ENCODE data around the gene ANO4.
"Not testable (repeated sequence)": the region's sequence is repeated elsewhere in the genome, so short reads cannot be mapped to it uniquely, and the experiment has no call there.

The ANO4 gene

GRCh38 chr12:101038289-101038871 lies 243.8 kb downstream of the ANO4 start:
- DNase-seq (ENCODE audit: low read depth in 1 of 2, low spot score in 1 of 2): no peak

GRCh38 chr12:101039848-101040531 lies 245.4 kb downstream of the ANO4 start:
- DNase-seq (ENCODE audit: low read depth in 1 of 2, low spot score in 1 of 2): no peak

DNA sequence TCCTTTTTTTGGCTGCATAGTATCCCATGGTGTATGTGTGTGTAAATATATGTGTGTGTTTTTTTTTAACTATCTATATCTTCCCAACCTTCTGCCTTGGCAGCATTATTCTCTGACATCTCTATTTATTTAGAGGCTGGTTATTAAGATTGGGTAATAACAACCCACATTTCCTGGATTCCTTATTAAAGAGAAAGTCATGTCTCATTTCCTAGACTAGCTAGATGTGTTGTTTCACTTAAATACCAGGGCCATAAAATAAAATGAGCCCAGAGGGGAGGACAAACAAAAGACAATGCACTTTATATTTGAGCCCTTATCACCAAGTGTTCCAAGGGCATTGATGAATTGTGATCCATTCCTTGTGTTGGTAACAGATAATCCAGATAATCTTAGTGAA lies 246.4 kb downstream of the ANO4 start:
- no peak for DNase-seq (ENCODE audit: low read depth in 1 of 2, low spot score in 1 of 2)

GRCh38 chr12:101042211-101042610 lies 247.6 kb downstream of the ANO4 start:
- DNase-seq (ENCODE audit: low read depth in 1 of 2, low spot score in 1 of 2): no peak

DNA sequence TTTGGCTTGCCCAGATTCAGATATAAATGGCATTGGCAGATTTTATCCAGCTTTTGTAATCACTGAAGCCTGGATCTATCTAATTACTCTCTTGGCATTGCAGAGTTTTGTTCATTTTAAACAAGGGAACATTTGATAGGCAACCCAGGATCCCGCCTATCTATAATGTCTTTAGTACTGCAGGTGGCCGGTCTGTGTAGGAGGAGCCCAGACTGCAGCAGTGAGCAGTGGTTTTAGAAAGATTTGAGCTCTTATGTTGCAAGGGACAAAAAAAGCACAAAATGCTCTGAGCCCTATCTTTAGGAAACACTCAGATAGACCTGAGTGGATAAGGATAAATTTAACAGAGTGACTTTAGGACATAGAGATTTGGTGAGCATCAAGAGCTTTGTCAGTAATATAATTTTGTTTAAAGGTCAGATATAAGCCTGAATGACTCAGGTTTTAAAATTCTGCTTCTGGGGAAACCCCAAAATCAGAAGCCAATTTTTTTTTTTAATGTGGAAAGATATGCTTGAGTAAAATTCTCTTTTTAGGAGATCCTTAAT lies 250.0 kb downstream of the ANO4 start:
- DNase-seq (ENCODE audit: low read depth in 1 of 2, low spot score in 1 of 2): no peak

DNA sequence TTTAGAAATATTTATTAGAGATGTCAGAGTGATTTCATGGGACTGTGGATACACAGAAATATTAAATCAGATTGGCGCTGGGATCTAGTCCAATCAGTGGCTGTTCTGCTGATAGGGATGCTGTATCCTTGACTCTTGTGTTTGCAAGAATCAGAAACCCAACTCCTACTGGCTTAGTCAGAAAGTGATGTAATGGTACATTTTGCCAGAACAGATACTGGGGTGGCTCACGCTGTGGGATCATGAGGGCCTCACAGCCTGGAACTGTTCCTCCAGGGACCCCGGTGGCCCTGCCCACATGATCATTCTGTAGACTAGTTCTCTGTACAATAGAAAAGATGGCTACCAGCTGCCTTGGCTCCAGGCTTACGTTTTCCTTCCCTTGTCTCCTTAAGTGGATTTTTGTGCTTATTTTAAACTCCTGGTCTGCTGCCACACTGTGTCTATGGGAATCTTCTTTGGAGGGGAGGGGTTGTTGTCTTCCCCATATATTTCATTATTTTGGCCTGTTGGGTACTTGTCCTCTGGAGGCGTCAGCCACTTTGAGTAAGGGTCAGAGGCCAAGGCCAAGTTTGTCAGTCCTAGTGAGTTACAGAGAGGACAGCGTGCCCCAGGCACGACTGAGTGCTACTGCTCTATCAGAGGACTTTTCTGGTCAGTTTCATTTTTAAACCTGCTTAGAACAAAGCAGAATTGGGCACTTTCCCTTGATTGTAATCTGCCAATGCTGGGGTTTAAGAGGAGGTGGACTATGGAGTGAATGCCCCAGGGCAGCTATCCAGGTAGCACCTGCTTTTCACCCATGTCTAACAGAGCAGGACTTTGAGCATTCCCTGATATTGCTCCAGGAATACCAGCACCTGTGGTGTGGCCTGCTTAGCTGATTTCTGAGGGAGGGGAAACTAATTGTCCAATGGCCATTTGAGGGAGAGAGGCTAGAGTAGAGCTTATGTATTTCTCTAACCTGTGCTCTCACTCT lies 251.2 kb downstream of the ANO4 start:
- no peak for DNase-seq (ENCODE audit: low read depth in 1 of 2, low spot score in 1 of 2)

DNA sequence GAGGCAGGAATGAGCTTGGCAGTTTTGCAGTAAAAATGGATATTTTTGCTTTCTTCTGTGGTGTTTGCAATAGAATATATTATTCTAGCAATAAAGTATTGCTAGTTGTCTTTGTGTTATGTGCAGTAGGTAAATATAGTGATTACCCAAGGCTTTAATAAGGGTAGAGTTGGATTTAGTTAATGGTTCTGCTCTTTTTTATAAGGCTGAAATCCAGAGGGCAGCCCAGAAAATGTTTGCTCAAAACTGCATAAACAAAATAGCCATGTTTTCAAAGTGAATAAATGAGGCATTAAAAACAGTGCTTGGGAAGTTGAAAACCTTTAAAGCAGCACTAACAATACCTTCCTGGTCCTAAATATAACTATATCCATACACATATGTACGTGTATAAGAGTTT lies 253.1 kb downstream of the ANO4 start:
- DNase-seq (ENCODE audit: low read depth in 1 of 2, low spot score in 1 of 2): no peak

- DNase-seq (ENCODE audit: low read depth in 1 of 2, low spot score in 1 of 2): no peak
Observed at GRCh38 chr12:101050631-101051030, 256.1 kb downstream of the ANO4 start.

DNA sequence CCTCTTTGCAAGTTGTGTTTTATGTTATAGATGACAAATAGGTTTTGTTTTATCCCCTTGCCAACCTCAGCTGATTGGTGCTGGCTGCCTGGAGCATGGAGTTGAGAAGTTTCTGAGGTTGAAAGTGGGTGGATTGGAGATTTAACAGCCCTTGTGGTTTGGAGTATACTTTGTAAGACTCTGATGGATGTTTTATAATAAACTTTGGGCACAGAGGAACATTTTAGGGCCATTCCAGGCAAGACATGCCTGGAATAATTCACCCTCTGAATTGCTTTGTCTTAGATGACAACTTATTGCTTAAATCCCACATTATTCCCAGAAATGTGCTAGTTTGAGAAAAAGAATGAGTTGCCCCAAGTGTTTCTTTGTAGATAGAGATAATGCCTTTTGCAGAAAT lies 256.6 kb downstream of the ANO4 start:
- DNase-seq (ENCODE audit: low read depth in 1 of 2, low spot score in 1 of 2): no peak

DNA sequence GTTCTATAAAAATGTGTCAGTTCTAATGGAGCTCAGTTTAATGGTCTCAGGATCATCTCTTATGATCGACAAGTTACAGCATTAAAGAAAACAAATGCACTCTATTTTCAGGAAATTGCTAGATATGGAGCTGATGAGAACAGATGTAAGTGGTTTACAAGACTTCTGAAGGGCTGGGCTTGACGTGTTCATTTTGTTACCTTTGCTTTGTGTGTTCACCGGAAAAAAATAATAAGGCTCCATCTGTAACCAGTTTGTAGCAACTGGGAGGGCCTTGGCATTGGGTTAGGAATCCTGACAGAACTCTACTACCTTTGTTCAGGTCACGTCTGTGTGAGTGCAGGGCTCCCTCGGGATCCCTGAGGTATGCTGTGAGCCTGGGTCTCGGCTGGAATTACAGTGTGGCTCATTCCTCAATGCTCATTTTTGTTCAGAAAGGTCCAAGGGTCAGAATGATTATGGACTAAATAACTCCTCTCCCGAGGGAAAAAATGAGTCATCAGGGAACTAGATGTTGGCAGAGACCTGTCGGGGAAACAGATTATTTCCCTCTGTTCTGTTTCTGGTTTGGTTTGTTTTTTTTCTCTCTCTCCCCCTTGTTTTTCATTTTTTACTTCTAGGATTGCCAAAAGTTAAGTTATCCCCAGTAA lies 257.4 kb downstream of the ANO4 start:
- no peak for DNase-seq (ENCODE audit: low read depth in 1 of 2, low spot score in 1 of 2)

- DNase-seq (ENCODE audit: low read depth in 1 of 2, low spot score in 1 of 2): no peak
Observed at GRCh38 chr12:101053203-101053602, 258.6 kb downstream of the ANO4 start.

- DNase-seq (ENCODE audit: low read depth in 1 of 2, low spot score in 1 of 2): no peak
Observed at GRCh38 chr12:101055940-101056339, 261.4 kb downstream of the ANO4 start.

DNA sequence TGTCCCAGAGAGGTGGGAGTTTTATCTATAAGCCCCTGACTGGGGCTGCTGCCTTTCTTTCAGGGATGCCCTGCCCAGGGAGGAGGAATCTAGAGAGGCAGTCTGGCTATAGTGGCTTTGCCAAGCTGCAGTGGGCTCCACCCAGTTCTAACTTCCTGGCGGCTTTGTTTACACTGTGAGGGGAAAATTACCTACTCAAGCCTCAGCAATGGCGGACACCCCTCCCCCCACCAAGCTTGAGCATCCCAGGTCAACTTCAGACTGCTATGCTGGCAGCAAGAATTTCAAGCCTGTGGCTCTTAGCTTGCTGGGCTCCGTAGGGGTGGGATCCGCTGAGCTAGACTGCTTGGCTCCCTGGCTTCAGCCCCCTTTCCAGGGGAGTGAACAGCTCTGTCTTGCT lies 267.9 kb downstream of the ANO4 start:
- DNase-seq (ENCODE audit: low read depth in 1 of 2, low spot score in 1 of 2): not testable (repeated sequence)

- no peak for DNase-seq (ENCODE audit: low read depth in 1 of 2, low spot score in 1 of 2)
Observed at GRCh38 chr12:101064721-101065120, 270.1 kb downstream of the ANO4 start.

DNA sequence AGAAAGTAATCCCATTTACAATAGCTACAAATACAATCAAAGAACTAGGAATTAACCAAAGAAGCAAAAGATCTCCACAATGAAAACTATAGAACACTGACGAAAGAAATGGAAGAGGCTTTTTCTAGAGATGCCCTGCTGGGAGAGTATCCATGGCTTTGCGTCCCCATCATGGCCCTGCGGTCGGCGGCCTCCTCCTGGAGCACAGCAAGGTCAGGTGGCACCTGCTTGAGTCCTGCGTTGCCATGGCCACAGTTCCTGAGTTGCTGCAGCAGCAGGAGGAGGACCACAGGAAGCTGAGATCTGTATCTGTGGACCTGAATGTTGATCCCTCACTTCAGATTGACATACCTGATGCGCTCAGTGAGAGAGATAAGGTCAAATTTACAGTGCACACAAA lies 271.9 kb downstream of the ANO4 start:
- no peak for DNase-seq (ENCODE audit: low read depth in 1 of 2, low spot score in 1 of 2)

- no peak for DNase-seq (ENCODE audit: low read depth in 1 of 2, low spot score in 1 of 2)
Observed at GRCh38 chr12:101068402-101068801, 273.8 kb downstream of the ANO4 start.

GRCh38 chr12:101068836-101069235 lies 274.3 kb downstream of the ANO4 start:
- DNase-seq (ENCODE audit: low read depth in 1 of 2, low spot score in 1 of 2): no peak

- DNase-seq (ENCODE audit: low read depth in 1 of 2, low spot score in 1 of 2): no peak
Observed at GRCh38 chr12:101074940-101075680, 280.5 kb downstream of the ANO4 start.

- no peak for DNase-seq (ENCODE audit: low read depth in 1 of 2, low spot score in 1 of 2)
Observed at GRCh38 chr12:101076921-101077320, 282.3 kb downstream of the ANO4 start.

DNA sequence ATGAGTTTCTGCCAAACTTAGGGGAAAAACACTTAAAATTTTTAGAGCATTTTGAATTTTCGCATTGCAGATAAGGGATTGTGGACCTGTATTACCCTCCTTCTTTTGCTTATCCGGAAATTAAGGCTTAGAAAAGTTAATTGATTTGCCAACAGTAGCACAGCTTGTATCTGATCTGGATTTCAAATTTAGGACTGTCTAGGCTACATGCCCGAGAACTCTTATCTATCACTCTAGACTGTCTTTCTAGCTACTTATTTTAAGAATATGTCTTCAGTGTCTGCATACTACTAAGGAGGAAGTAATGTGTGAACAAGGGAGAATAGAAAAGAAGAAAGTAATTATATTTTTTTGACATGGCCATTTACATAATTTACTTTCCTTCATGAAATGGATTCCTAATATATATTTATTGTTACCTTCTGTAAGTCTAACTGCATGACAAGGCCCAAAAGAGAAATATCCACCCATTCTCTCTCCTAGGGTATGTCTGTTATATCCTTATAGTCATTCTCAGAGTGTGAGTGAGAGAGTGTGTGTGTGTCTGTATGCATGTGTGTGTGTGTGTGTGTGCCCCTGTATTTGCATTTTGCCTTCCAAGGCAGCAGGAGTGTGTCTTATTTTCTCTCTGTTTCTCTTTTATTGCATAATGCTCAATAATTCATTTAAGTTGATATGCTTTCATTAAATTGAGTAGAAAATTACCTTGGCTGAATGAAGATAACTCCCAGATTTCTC lies 283.4 kb downstream of the ANO4 start:
- DNase-seq (ENCODE audit: low read depth in 1 of 2, low spot score in 1 of 2): no peak
